Mucosa of gallbladder (tissue), 1 donor: ENCODE measurements around the gene PCYOX1L. TPM values are rescaled to one million over a fixed set of nuclear protein-coding genes. Genes with fewer than 3 reads are reported as not detected.
"Not testable (repeated sequence)": the region's sequence is repeated elsewhere in the genome, so short reads cannot be mapped to it uniquely, and the experiment has no call there.

Experiments used
- DNase-seq: peaks from one replicate; pipeline ENCODE4 v3.0.0-alpha.2; 2020; ENCODE audit warnings: low spot score
- total RNA-seq: library from RNA; stranded (reverse); gene quantifications from one replicate; pipeline ENCODE4 v1.2.1, GENCODE V29; 2021
- donor health status: DM: no; HTN: no; CAD: no.

Gene PCYOX1L
- total RNA-seq, 1 donor from 2014 or later: 17.3 TPM

GRCh38 chr5:149387081-149387631, 29.3 kb downstream of the PCYOX1L start:
- DNase-seq: no peak

GRCh38 chr5:149387982-149388381, 30.1 kb downstream of the PCYOX1L start:
- no peak for DNase-seq

GRCh38 chr5:149388498-149389190, 30.8 kb downstream of the PCYOX1L start:
- DNase-seq: no peak

- no peak for DNase-seq
Measured at GRCh38 chr5:149389552-149390495, 32.0 kb downstream of the PCYOX1L start.

- not testable (repeated sequence) for DNase-seq
Measured at GRCh38 chr5:149391076-149391475, 33.2 kb downstream of the PCYOX1L start.

GRCh38 chr5:149391524-149391923, 33.7 kb downstream of the PCYOX1L start:
- no peak for DNase-seq

- no peak for DNase-seq
Measured at GRCh38 chr5:149392718-149393117, 34.9 kb downstream of the PCYOX1L start.

- not testable (repeated sequence) for DNase-seq
Measured at GRCh38 chr5:149394996-149395395, 37.1 kb downstream of the PCYOX1L start.

- no peak for DNase-seq
Measured at GRCh38 chr5:149397530-149397929, 39.7 kb downstream of the PCYOX1L start.

- not testable (repeated sequence) for DNase-seq
Measured at GRCh38 chr5:149398747-149399266, 41.0 kb downstream of the PCYOX1L start.

GRCh38 chr5:149399775-149400174, 41.9 kb downstream of the PCYOX1L start:
- DNase-seq: no peak

- no peak for DNase-seq
Measured at GRCh38 chr5:149400304-149400703, 42.5 kb downstream of the PCYOX1L start.

- DNase-seq: no peak
Measured at GRCh38 chr5:149401051-149401450, 43.2 kb downstream of the PCYOX1L start.

GRCh38 chr5:149402291-149402690, 44.4 kb downstream of the PCYOX1L start:
- no peak for DNase-seq

GRCh38 chr5:149403923-149404745, 46.3 kb downstream of the PCYOX1L start:
- DNase-seq: no peak

- no peak for DNase-seq
Measured at GRCh38 chr5:149404746-149405549, 47.1 kb downstream of the PCYOX1L start.

- DNase-seq: no peak
Measured at GRCh38 chr5:149405550-149406202, 47.8 kb downstream of the PCYOX1L start.

- DNase-seq: peak; percentile 79
Measured at GRCh38 chr5:149406203-149406978, 48.5 kb downstream of the PCYOX1L start.

GRCh38 chr5:149406979-149407306, 49.1 kb downstream of the PCYOX1L start:
- DNase-seq: no peak
